Adrenal gland (tissue), 12 donors: ENCODE results near the gene RASSF7. TPM values are rescaled to one million over a fixed set of nuclear protein-coding genes. Genes with fewer than 3 reads are reported as not detected.

Experiments used
- DNase-seq, 7 donors: peaks; one replicate each; pipeline ENCODE4 v3.0.0-alpha.2; 2019 to 2020
- H3K27ac ChIP-seq, 5 donors: fragments of 200-600 bp; sonication (generic) in 4 of 5; 1 replicate in 3 of 5; 2 replicates in 2 of 5; pipeline versions ENCODE4 v1.5.1 to v1.8.0; 2016 to 2020; ENCODE audit warnings: mild to moderate bottlenecking in 1 of 5
- H3K27me3 ChIP-seq: fragments of 200-600 bp; 2 replicates; pipeline ENCODE4 v1.8.0; 2021
- H3K36me3 ChIP-seq, 2 donors: fragments of 200-600 bp; replicated peaks in 1 of 2; 1 replicate in 1 of 2; 2 replicates in 1 of 2; pipeline versions ENCODE4 v1.5.1 to v1.8.0; 2018 to 2022
- H3K4me1 ChIP-seq, 2 donors: fragments of 200-600 bp; replicated peaks in 1 of 2; 1 replicate in 1 of 2; 2 replicates in 1 of 2; pipeline versions ENCODE4 v1.5.1 to v1.8.0; 2018 to 2021
- H3K4me3 ChIP-seq, 4 donors: fragments of 200-600 bp; sonication (generic) in 3 of 4; one replicate each; pipeline ENCODE4 v1.5.1; 2016 to 2018
- H3K9me3 ChIP-seq, 3 donors: fragments of 200-600 bp; sonication (generic) in 1 of 3; replicated peaks in 1 of 3; 1 replicate in 2 of 3; 2 replicates in 1 of 3; pipeline versions ENCODE4 v1.5.1 to v1.8.0; 2016 to 2021
- POLR2A ChIP-seq, 2 donors: fragments of 450-650 bp; IDR thresholded peaks; one replicate each; pipeline ENCODE4 v1.6.1; 2017; ENCODE audit warnings: antibody characterized with exemption in 2 of 2, mild to moderate bottlenecking in 2 of 2, moderate library complexity in 1 of 2
- WGBS, 4 donors: extraction: QIAGEN DNeasy Blood & Tissue Kit in 2 of 4; methylation state at CpG; one replicate each; pipeline versions ENCODE4 v1.1.5 to v1.1.7; 2013 to 2017; 5-methylcytosine and 5-hydroxymethylcytosine counted together
- intact Hi-C, 2 donors: fragments of 100-400 bp; cut with DNase I; formaldehyde crosslinking; loops; one replicate each; pipeline versions ENCODE4 v1.14.1 to v1.15.0; 2022 to 2023
- polyA plus RNA-seq, 3 donors: library from polyadenylated mRNA; stranded (reverse); fragments of 200-250 nt in 2 of 3; fragments of 350-450 nt in 1 of 3; fragmentation: Illumina TruSeq in 1 of 3; extraction: RNeasy Lipid Tissue Mini Kit (QIAGEN cat#74804) in 1 of 3; gene quantifications; one replicate each; pipeline ENCODE4 v1.2.3, GENCODE V29; 2013 to 2014
- total RNA-seq, 9 donors: library from RNA; depleted of rRNA in 4 of 9; stranded (reverse); fragments of >200 nt in 4 of 9; fragments of 120-200 nt in 1 of 9; fragmentation: NEBNext Ultra II Directional in 1 of 9; extraction: Animal tissue kit (Norgen Biotek cat#: 25700) in 1 of 9; gene quantifications; one replicate each; pipeline versions ENCODE4 v1.1.0 to v1.2.4, GENCODE V29; 2013 to 2023
- TF ChIP-seq, protein P1 (sequence below), 6 experiments: fragments of 450-650 bp in 4 of 6; fragments of 200-600 bp in 2 of 6; sonication (generic) in 1 of 6; IDR thresholded peaks; 1 replicate in 5 of 6; 2 replicates in 1 of 6; pipeline versions ENCODE4 v1.5.1 to v1.8.0; 2016 to 2021; ENCODE audit warnings: antibody characterized with exemption in 6 of 6, mild to moderate bottlenecking in 2 of 6, moderate library complexity in 1 of 6
- donor health status: healthy with polysubstance abuse.
- donor health status: Bipolar disorder and iron deficiency.
- donor health status: DM: yes; HTN: yes; CAD: no.
- donor health status: DM: no; HTN: no; CAD: no.
- donor health status: DM: no; HTN: no; CAD: no.
- donor health status: DM: yes; HTN: yes; CAD: no.

RASSF7 gene
- total and polyA plus RNA-seq, 12 donors: 0.33 to 19.9 (median 7.8) TPM

DNA sequence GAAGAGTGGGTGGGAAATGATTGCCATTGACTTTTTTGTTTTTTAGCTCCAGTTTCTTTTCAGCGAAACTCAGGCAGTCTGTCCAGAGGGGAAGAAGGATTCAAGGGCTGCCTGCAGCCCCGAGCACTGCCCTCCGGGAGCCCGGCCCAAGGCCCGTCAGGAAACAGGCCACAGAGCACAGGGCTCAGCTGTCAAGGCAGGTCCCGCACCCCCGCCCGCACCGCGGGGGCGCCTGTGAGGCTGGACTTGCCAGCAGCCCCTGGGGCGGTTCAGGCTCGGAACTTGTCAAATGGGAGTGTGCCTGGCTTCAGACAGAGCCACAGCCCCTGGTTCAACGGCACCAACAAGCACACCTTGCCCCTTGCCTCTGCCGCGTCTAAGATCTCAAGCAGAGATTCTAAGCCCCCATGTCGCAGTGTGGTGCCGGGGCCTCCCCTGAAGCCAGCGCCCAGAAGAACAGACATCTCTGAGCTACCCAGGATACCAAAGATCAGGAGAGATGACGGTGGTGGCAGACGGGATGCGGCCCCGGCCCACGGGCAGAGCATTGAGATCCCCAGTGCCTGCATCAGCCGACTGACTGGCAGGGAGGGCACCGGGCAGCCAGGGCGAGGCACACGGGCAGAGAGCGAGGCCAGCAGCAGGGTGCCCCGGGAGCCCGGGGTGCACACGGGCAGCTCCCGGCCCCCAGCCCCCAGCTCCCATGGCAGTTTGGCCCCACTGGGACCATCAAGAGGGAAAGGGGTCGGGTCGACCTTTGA is 46.4 kb downstream of the RASSF7 start:
- Histone ChIP-seq H3K27ac (peak overlapping the region in 1 of 5 donors; percentile 57), H3K4me1 (peaks cover 0 to 10% of the 10 kb centered on the region in 2 donors), H3K4me3 (no peak overlapping the region), H3K36me3 (peaks cover 0 to 98% of the 10 kb centered on the region in 2 donors), H3K27me3 (no peaks in the 10 kb centered on the region), H3K9me3 (no peaks in the 10 kb centered on the region)
- DNase-seq: no peak
- intact Hi-C loops: no loop called here
- TF ChIP-seq, protein P1, sequence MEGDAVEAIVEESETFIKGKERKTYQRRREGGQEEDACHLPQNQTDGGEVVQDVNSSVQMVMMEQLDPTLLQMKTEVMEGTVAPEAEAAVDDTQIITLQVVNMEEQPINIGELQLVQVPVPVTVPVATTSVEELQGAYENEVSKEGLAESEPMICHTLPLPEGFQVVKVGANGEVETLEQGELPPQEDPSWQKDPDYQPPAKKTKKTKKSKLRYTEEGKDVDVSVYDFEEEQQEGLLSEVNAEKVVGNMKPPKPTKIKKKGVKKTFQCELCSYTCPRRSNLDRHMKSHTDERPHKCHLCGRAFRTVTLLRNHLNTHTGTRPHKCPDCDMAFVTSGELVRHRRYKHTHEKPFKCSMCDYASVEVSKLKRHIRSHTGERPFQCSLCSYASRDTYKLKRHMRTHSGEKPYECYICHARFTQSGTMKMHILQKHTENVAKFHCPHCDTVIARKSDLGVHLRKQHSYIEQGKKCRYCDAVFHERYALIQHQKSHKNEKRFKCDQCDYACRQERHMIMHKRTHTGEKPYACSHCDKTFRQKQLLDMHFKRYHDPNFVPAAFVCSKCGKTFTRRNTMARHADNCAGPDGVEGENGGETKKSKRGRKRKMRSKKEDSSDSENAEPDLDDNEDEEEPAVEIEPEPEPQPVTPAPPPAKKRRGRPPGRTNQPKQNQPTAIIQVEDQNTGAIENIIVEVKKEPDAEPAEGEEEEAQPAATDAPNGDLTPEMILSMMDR (IDR thresholded peaks at IDR 0.05): no peak
- TF ChIP-seq POLR2A (IDR thresholded peaks at IDR 0.05): no peak
- 89 to 95% (median 91%) methylated on average over 34 to 35 of the region's 35 CpGs for WGBS, 4 donors

DNA sequence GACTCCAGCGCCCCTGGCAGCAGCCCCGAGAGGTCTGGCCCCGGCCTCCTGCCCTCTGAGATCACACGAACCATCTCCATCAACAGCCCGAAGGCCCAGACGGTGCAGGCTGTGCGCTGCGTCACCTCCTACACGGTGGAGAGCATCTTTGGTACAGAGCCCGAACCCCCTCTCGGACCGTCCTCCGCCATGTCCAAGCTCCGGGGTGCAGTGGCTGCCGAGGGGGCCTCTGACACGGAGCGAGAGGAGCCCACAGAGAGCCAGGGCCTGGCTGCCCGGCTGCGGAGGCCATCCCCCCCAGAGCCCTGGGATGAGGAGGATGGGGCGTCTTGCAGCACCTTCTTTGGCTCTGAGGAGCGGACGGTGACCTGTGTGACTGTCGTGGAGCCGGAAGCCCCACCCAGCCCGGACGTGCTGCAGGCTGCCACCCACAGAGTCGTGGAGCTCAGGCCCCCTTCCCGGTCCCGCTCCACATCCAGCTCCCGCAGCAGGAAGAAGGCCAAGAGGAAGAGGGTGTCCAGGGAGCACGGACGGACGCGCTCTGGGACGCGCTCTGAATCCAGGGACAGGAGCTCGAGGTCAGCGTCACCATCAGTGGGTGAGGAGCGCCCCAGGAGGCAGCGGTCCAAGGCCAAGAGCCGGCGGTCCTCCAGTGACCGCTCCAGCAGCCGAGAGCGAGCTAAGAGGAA is 47.3 kb downstream of the RASSF7 start:
- peak in 6 of 7 donors; percentile 67 to 82 (median 77) for DNase-seq
- peak overlapping the region in 2 of 5 donors; percentile 45 to 57 for H3K27ac ChIP-seq

GRCh38 chr11:608791-609251 is 48.1 kb downstream of the RASSF7 start:
- TF ChIP-seq POLR2A (IDR thresholded peaks at IDR 0.05): no peak
- TF ChIP-seq, protein P1 (IDR thresholded peaks at IDR 0.05): no peak
- intact Hi-C loops: no loop called here
- 72 to 84% (median 76%) methylated on average over 13 to 28 of the region's 28 CpGs for WGBS, 4 donors
- H3K4me1 ChIP-seq: peaks cover 0 to 10% of the 10 kb centered on the region in 2 donors
- peaks cover 0 to 95% of the 10 kb centered on the region in 2 donors for H3K36me3 ChIP-seq
- no peaks in the 10 kb centered on the region for H3K9me3 ChIP-seq
- H3K27ac ChIP-seq: peak overlapping the region in 2 of 5 donors; percentile 45 to 57
- DNase-seq: no peak
- no peaks in the 10 kb centered on the region for H3K27me3 ChIP-seq
- no peak overlapping the region for H3K4me3 ChIP-seq

More for the DNA sequence above, 47.3 kb downstream of the RASSF7 start:
- TF ChIP-seq, protein P1 (IDR thresholded peaks at IDR 0.05): peak in 1 of 6 experiments; percentile 17
- no peak for TF ChIP-seq POLR2A (IDR thresholded peaks at IDR 0.05)
- peaks cover 0 to 10% of the 10 kb centered on the region in 2 donors for H3K4me1 ChIP-seq
- WGBS, 4 donors: 59 to 65% (median 60%) methylated on average over 20 to 45 of the region's 45 CpGs
- H3K27me3 ChIP-seq: no peaks in the 10 kb centered on the region
- no peak overlapping the region for H3K4me3 ChIP-seq
- no peaks in the 10 kb centered on the region for H3K9me3 ChIP-seq
- peaks cover 0 to 99% of the 10 kb centered on the region in 2 donors for H3K36me3 ChIP-seq
- intact Hi-C loops: no loop called here

DNA sequence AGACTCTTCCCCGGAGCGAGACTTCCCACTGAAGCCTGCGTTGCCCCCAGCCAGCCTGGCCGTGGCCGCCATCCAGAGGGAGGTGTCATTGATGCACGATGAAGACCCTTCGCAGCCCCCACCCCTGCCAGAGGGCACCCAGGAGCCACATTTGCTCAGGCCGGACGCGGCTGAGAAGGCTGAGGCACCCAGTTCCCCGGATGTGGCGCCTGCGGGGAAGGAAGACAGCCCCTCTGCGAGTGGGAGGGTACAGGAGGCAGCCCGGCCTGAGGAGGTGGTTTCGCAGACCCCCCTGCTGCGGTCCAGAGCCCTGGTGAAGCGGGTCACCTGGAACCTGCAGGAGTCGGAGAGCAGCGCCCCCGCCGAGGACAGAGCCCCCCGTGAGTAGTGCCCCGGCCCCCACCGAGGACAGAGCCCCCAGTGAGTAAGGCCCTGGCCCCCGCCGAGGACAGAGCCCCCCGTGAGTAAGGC is 48.6 kb downstream of the RASSF7 start:
- H3K4me1 ChIP-seq: peaks cover 0 to 14% of the 10 kb centered on the region in 2 donors
- no peak overlapping the region for H3K27ac ChIP-seq
- WGBS, 4 donors: 90 to 92% (median 90%) methylated on average over 6 to 28 of the region's 28 CpGs
- intact Hi-C loops: no loop called here
- no peak for DNase-seq
- no peaks in the 10 kb centered on the region for H3K9me3 ChIP-seq
- TF ChIP-seq, protein P1 (IDR thresholded peaks at IDR 0.05): no peak
- no peak for TF ChIP-seq POLR2A (IDR thresholded peaks at IDR 0.05)
- H3K36me3 ChIP-seq: peaks cover 0 to 90% of the 10 kb centered on the region in 2 donors
- H3K4me3 ChIP-seq: no peak overlapping the region
- H3K27me3 ChIP-seq: no peaks in the 10 kb centered on the region
